Cardiac fibroblast (primary cell): ENCODE data around the gene DIO1.

ENCODE experiments used
- DNase-seq, 2 donors: peaks; one replicate each; pipeline versions ENCODE4 v3.0.0 to v3.0.0-alpha.2; 2010; ENCODE audit warnings: low read depth in 2 of 2
- H3K4me3 ChIP-seq, 2 donors: replicated peaks in 1 of 2; 1 replicate in 1 of 2; 2 replicates in 1 of 2; pipeline ENCODE4 v1.5.1; 2011; ENCODE audit warnings: low read depth in 2 of 2, low read length in 2 of 2, mild to moderate bottlenecking in 2 of 2, moderate library complexity in 1 of 2
- TF ChIP-seq, protein P1 (sequence below): IDR thresholded peaks from one replicate; pipeline ENCODE4 v1.5.1; 2011; ENCODE audit warnings: low read depth, mild to moderate bottlenecking, low read length, inconsistent platforms

Gene DIO1

GRCh38 chr1:53888681-53889080 lies 5.3 kb upstream of the DIO1 start:
- peak overlapping the region in 1 of 2 donors; percentile 94 for H3K4me3 ChIP-seq
- TF ChIP-seq, protein P1, sequence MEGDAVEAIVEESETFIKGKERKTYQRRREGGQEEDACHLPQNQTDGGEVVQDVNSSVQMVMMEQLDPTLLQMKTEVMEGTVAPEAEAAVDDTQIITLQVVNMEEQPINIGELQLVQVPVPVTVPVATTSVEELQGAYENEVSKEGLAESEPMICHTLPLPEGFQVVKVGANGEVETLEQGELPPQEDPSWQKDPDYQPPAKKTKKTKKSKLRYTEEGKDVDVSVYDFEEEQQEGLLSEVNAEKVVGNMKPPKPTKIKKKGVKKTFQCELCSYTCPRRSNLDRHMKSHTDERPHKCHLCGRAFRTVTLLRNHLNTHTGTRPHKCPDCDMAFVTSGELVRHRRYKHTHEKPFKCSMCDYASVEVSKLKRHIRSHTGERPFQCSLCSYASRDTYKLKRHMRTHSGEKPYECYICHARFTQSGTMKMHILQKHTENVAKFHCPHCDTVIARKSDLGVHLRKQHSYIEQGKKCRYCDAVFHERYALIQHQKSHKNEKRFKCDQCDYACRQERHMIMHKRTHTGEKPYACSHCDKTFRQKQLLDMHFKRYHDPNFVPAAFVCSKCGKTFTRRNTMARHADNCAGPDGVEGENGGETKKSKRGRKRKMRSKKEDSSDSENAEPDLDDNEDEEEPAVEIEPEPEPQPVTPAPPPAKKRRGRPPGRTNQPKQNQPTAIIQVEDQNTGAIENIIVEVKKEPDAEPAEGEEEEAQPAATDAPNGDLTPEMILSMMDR: no peak
- DNase-seq: no peak

GRCh38 chr1:53889304-53890298 lies 4.4 kb upstream of the DIO1 start, which contains the start of gene YIPF1:
YIPF1 (minus strand) TSS chr1:53889797; CDS start chr1:53888937, 860 bp downstream.
- H3K4me3 ChIP-seq: peak within 1 kb of the TSS; percentile 86 to 94
- DNase-seq: peak; percentile 90 to 91
- TF ChIP-seq, protein P1: no peak

DNA sequence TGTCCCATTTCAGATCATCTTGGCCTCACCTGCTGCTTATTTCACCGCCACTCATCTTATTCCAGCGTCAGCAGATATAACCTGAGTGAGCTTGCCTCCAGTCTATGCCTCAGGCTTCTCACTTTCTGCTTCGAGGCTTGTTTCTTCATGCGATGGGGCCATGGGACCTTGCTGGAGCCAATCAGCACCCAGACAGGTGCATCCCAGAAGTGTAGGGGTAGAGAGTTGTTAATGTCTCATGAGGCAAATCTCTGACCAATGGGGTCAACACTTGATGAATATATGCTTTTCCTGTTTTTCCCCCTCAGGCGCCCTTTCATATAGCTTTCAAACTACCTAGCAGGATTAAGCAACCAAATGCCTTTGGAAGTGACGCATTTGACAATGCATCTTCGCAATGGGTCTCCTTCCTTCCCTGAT lies 3.5 kb upstream of the DIO1 start:
- no peak for DNase-seq
- H3K4me3 ChIP-seq: peak overlapping the region in 1 of 2 donors; percentile 94
- TF ChIP-seq, protein P1: no peak

DNA sequence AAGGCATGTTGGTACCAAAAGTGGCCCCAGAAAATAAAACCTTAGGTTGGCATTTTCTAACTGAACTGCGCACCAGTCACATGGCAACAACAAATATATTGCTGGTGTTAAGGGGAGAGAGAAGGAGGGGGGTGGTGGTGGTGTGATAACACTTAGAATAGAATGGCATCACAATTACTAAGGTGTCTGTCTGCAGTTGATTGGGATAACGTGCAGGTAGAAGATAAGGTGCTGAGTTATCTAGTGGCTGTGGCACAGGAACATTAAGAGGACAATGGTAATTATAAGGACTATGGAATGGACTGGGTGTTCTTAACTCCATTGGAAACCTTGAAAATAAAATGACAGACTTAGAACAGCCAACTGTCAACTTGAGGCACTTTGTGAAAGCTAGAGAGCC lies 3.0 kb upstream of the DIO1 start:
- TF ChIP-seq, protein P1: no peak
- H3K4me3 ChIP-seq: no peak overlapping the region
- no peak for DNase-seq

DNA sequence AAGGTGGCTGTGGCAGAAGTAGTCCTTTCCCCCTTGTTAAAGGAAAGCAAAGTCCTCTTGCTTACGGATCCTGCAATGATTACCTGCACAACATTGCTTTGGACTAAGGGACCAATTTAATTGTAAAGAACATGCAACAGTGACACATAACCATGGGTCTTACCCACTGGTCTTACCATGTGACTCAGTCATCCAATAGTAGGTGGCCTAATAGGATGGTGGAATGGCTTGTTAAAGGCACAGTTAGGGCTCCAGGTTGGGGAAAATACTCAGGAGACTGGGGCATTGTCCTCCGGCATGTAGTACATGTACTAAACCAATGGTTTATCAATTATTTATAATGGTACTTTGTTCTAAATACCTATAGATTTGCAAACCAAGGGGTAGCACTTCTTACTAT lies 2.3 kb upstream of the DIO1 start:
- TF ChIP-seq, protein P1: no peak
- no peak for DNase-seq
- H3K4me3 ChIP-seq: no peak overlapping the region

GRCh38 chr1:53892911-53893310 lies 1.1 kb upstream of the DIO1 start:
- no peak overlapping the region for H3K4me3 ChIP-seq
- no peak for DNase-seq
- TF ChIP-seq, protein P1: no peak
